Epithelial cell of esophagus (primary cell): ENCODE results near the gene ZMYM5.

Experiments used
- DNase-seq: peaks from one replicate; pipeline ENCODE4 v3.0.0; 2010; ENCODE audit warnings: low read depth
- H3K4me3 ChIP-seq: 2 replicates; pipeline ENCODE4 v1.5.1; 2011; ENCODE audit warnings: mild to moderate bottlenecking, low read length, control low read depth
- TF ChIP-seq, protein P1 (sequence below): IDR thresholded peaks from 2 replicates; pipeline ENCODE4 v1.5.1; 2011; ENCODE audit warnings: low read depth, mild to moderate bottlenecking, low read length, control low read depth, inconsistent platforms; ENCODE audit not compliant: insufficient read depth; ENCODE audit errors: missing control alignments

ZMYM5 gene

DNA sequence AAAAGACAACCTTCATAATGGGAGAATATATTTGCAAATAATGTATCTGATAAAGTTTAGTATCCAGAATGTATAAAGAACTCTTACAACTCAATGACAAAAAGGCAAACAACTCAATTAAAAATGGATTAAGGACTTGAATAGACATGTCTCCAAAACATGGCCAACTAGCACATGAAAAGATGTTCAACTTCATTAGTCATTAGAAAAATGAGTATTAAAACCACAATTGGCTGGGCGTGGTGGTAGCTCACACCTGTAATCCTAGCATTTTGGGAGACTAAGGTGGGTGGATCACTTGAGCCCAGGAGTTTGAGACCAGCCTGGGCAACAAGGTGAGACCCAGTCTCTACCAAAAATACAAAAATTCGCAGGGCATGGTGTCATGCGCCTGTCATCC, 18.8 kb upstream of the ZMYM5 start:
- DNase-seq = peak; percentile 75

DNA sequence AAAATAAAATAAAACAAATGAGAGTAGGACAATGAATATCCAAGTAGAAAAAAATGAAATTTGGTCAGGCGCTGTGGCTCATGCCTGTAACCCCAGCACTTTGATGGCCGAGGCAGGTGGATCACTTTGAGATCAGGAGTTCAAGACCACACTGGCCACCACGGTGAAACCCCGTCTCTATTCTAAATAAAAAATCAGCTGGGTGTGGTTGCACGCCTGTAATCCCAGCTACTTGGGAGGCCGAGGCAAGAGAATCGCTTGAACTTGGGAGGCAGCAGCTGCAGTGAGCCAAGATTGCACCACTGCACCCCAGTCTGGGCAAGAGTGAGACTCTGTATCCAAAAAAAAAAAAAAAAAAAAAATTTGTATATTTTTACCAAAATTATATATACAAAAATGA, 18.2 kb upstream of the ZMYM5 start:
- TF ChIP-seq, protein P1, sequence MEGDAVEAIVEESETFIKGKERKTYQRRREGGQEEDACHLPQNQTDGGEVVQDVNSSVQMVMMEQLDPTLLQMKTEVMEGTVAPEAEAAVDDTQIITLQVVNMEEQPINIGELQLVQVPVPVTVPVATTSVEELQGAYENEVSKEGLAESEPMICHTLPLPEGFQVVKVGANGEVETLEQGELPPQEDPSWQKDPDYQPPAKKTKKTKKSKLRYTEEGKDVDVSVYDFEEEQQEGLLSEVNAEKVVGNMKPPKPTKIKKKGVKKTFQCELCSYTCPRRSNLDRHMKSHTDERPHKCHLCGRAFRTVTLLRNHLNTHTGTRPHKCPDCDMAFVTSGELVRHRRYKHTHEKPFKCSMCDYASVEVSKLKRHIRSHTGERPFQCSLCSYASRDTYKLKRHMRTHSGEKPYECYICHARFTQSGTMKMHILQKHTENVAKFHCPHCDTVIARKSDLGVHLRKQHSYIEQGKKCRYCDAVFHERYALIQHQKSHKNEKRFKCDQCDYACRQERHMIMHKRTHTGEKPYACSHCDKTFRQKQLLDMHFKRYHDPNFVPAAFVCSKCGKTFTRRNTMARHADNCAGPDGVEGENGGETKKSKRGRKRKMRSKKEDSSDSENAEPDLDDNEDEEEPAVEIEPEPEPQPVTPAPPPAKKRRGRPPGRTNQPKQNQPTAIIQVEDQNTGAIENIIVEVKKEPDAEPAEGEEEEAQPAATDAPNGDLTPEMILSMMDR = no peak
- no peak overlapping the region for H3K4me3 ChIP-seq
- no peak for DNase-seq

More for the DNA sequence above, 18.8 kb upstream of the ZMYM5 start:
- no peak overlapping the region for H3K4me3 ChIP-seq
- TF ChIP-seq, protein P1 = no peak

DNA sequence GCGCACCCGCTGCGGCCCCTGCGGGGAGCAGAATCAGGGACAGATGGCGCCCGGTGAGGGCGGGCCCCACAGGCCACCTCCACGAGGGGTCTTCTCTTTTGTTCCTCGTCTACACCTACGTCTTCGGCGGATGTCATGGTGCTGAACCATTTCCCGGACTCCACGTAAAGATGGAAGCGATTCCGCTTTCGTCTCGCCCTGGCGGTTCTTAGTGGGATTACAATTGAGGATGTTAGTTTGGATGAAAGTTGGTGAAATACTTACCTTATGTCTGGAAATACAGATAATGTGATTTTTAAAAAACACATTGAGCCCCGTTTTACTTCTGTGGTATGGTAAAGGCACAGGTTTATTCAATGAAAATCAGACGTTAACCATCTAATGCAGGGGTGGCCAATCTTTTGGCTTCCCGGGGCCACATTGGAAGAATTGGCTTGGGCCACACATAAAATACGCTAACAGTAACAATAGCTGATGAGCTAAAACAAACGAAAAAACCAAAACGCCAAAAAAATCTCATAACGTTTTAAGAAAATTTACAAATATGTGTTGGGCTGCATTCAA, 1.4 kb upstream of the ZMYM5 start:
- DNase-seq = peak; percentile 74
- TF ChIP-seq, protein P1 = peak; percentile 70
- H3K4me3 ChIP-seq = peak overlapping the region; percentile 72

DNA sequence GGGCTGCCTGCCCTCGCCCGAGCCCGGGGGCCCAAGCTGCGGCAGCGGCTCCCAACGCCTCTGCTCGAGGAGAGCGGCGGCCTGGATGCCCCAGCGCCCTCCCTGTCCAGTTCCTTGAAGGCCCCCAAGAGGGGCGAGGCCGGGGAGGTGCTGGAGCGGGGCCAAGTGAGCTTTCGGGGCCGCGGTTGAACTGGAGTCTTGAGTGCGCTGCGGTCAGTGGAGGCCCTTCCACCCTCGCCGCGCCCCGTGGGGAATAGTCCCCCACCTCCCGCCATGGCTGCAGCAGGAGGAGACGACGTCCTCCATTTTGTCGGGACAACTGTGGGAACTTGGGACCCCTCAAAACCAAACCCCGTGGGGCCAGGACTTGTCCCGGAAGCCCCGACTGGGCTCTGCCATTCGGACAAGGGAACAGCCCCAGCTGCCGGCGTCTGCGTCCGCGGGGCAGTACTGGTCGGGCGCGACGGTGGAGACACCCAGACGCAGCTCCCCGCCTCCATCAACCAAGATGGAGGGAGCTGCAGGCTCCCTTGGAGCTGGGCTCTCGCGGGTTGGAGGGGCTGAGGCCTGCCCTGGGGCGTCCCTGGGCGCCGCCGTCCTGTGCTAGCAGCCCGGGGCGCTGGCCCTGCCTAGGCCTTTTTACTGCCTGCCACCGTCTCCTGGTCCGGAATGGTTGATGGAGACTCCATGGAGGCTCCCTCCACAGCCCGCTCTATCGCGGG, 736 bp upstream of the ZMYM5 start:
- TF ChIP-seq, protein P1 = no peak
- H3K4me3 ChIP-seq = peak overlapping the region; percentile 72
- DNase-seq = peak; percentile 55

DNA sequence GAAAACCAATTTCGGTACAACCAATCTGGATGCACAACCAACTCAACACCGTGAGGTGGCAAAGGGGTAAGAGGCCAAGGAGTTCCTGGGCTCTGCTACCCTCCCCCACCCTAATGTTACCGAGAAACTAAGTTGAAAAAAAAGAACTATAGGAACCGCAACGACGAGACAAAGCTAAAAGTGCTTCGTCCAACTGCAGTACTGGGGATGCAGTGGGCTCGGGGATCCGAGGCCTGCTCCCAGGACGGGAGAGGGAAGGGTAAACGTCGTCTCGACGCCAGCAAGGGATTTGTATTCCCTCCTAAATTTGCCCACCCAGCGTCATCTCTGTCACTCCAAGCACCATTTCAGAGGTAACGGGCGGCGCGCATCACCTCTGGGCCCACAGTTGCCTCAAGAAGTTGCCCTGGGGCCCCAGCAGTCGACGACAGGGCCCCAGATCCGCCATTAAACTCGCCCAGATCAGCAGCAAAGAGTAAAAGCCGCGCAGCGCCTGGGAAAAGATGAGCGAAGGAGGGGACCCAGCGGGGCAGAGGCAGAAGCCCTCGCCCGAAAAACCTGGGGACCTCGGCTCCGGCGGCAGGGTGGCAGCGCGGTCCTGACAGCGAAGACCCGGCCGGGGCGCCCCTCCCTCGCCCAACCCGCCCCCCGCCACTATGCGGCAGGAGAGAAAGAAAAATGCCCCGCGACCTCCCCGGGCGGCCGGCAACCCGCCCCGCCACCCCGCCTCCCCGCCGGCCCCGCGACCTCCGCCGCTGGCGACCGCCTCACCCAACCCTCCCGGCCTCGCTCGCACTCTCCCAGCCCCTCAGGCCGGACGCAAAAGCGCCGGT, 752 bp downstream of the ZMYM5 start:
- peak overlapping the region; percentile 72 for H3K4me3 ChIP-seq
- TF ChIP-seq, protein P1 = no peak

DNA sequence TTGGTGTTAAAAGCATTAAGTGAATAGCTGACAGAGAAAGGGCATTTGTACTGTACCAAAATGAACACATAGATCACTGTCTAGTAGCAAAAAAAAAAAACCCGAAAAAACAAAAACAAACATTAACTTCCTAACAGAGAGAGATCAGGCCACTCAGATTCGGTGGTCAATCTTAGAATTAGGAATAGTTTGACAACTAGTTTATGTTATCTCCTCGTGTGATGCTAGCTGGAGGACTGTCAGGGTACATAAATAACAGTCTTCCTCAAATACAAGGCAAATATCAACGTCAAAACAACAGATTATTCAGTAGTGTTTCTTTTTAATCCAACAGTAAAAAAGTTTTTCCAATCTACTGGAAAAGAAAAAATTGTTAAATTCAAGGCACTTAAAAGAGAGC, 1.7 kb downstream of the ZMYM5 start:
- TF ChIP-seq, protein P1 = no peak
- no peak for DNase-seq
- H3K4me3 ChIP-seq = peak overlapping the region; percentile 72

More for the DNA sequence above, 752 bp downstream of the ZMYM5 start:
- peak; percentile 40 for DNase-seq
